Panc1 (cell line): ENCODE data around the gene CCDC85A. TPM values are rescaled to one million over a fixed set of nuclear protein-coding genes. Genes with fewer than 3 reads are reported as not detected.

Source experiments
- ATAC-seq: fragments of 200-7000 bp; cut with Tn5 transposase; 2 replicates; pipeline ENCODE4 v1.9.1; 2020; ENCODE audit warnings: mild to moderate bottlenecking, moderate library complexity
- BruUV-seq: library from RNA; stranded (reverse); fragments of 400-500 nt; replicated peaks from 2 replicates; lab custom pipeline; 2021; lab: Mats Ljungman, UMichigan
- CTCF ChIA-PET: fragments of 300-600 bp; sonication (Branson Sonifier 250); formaldehyde crosslinking; loops from one replicate; lab custom pipeline; 2022; ENCODE audit warnings: antibody characterized with exemption; lab: Charles Lee
- POLR2A ChIA-PET: fragments of 300-600 bp; sonication (Branson Sonifier 250); formaldehyde crosslinking; loops from one replicate; lab custom pipeline; 2022; ENCODE audit warnings: antibody characterized with exemption; lab: Charles Lee
- DNase-seq: peaks from one replicate; pipeline ENCODE4 v3.0.0-alpha.2; 2010; ENCODE audit warnings: low read depth, low spot score
- H3K27ac ChIP-seq: 2 replicates; pipeline ENCODE4 v1.5.1; 2011; ENCODE audit warnings: mild to moderate bottlenecking, low read length, inconsistent platforms
- H3K27me3 ChIP-seq: fragments of 200-500 bp; sonication (Bioruptor generic); 2 replicates; pipeline ENCODE4 v1.6.0; 2014; ENCODE audit warnings: low read length, inconsistent platforms; ENCODE audit not compliant: control insufficient read depth, insufficient read depth
- H3K36me3 ChIP-seq: fragments of 200-500 bp; sonication (Bioruptor generic); 2 replicates; pipeline ENCODE4 v1.5.1; 2014; ENCODE audit warnings: inconsistent platforms, mild to moderate bottlenecking, low read length, moderate library complexity; ENCODE audit not compliant: control insufficient read depth, insufficient read depth
- H3K4me1 ChIP-seq: 2 replicates; pipeline ENCODE4 v1.5.1; 2011; ENCODE audit warnings: inconsistent platforms, mild to moderate bottlenecking, low read length, moderate library complexity; ENCODE audit not compliant: control insufficient read depth, insufficient read depth
- H3K4me3 ChIP-seq, 2 experiments: 2 replicates each; pipeline ENCODE4 v1.5.1; 2011 to 2012; ENCODE audit warnings: low read depth in 2 of 2, low read length in 2 of 2, mild to moderate bottlenecking in 2 of 2, inconsistent platforms in 1 of 2, moderate library complexity in 1 of 2
- H3K9me3 ChIP-seq: fragments of 200-500 bp; sonication (Bioruptor generic); 2 replicates; pipeline ENCODE4 v1.5.1; 2014; ENCODE audit warnings: low read depth, mild to moderate bottlenecking, inconsistent platforms, low read length, moderate library complexity; ENCODE audit not compliant: control insufficient read depth, insufficient read depth
- POLR2AphosphoS5 ChIP-seq: IDR thresholded peaks from 2 replicates; pipeline ENCODE4 v1.6.1; 2012; ENCODE audit warnings: mild to moderate bottlenecking, low read depth, low read length, moderate library complexity
- SIN3A ChIP-seq: IDR thresholded peaks from 2 replicates; pipeline ENCODE4 v1.6.1; 2012; ENCODE audit warnings: low read depth, mild to moderate bottlenecking, low read length, moderate library complexity, borderline replicate concordance; ENCODE audit not compliant: insufficient read depth
- TCF7L2 ChIP-seq: IDR thresholded peaks from 2 replicates; pipeline ENCODE4 v1.6.1; 2011; ENCODE audit warnings: mild to moderate bottlenecking, low read depth, low read length, inconsistent platforms
- in situ Hi-C: cut with HindIII; loops from 2 replicates; pipeline ENCODE4 v1.10.0; 2016; ENCODE audit warnings: low sequenced_read_pairs, low pct_unique_long_range_greater_than_20kb
- intact Hi-C: fragments of 100-400 bp; cut with micrococcal nuclease; formaldehyde crosslinking; loops from one replicate; pipeline ENCODE4 v1.10.0; 2022; ENCODE audit not compliant: unreplicated experiment
- total RNA-seq: library from RNA; stranded (reverse); gene quantifications from one replicate; pipeline ENCODE4 v1.2.1, GENCODE V29; 2021; ENCODE audit not compliant: unreplicated experiment
- TF ChIP-seq, protein P1 (sequence below), 2 experiments: IDR thresholded peaks; 2 replicates each; pipeline ENCODE4 v1.6.1; 2011 to 2012; ENCODE audit warnings: low read depth in 2 of 2, control low read depth in 1 of 2, low read length in 1 of 2, mild to moderate bottlenecking in 1 of 2, moderate library complexity in 1 of 2; ENCODE audit not compliant: insufficient read depth in 1 of 2
- TF ChIP-seq, protein P2 (sequence below): fragments of 450-650 bp; IDR thresholded peaks from 2 replicates; pipeline ENCODE4 v1.5.1; 2017; ENCODE audit warnings: mild to moderate bottlenecking

The CCDC85A gene
- total RNA-seq, 1 experiment from 2014 or later, result 0.05 TPM

DNA sequence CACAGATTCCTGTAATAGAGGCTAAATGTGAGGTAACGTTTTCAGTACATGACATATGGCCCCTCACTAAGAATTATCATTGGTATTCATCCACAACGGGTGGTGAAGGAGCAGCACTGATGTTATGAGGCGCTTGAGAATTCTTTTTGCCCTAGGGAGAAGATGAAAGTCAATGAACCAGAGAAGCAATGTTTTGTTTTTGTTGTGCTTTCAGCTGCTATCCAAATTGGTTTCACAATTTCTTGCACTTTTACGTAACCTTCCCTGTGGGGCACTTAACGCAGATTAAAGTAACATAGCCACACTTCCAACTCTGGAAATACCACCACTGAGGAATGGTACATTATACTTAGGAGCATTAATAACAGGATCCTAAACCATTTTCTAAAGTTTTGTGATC lies 13.3 kb upstream of the CCDC85A start:
- CTCF ChIA-PET, result no interaction called here
- POLR2A ChIA-PET, result no interaction called here
- DNase-seq (no peak), ATAC-seq (no peak)
- intact Hi-C loops, result no loop called here
- in situ Hi-C loops, result no loop called here
- Histone ChIP-seq H3K4me1 (no peaks in the 10 kb centered on the region), H3K27me3 (no peaks in the 10 kb centered on the region; the same call in 1 of the 2 replicates), H3K4me3 (no peak overlapping the region), H3K9me3 (no peaks in the 10 kb centered on the region), H3K36me3 (no peaks in the 10 kb centered on the region), H3K27ac (no peak overlapping the region)
- BruUV-seq, result no TSS peak
- TF ChIP-seq, protein P1, sequence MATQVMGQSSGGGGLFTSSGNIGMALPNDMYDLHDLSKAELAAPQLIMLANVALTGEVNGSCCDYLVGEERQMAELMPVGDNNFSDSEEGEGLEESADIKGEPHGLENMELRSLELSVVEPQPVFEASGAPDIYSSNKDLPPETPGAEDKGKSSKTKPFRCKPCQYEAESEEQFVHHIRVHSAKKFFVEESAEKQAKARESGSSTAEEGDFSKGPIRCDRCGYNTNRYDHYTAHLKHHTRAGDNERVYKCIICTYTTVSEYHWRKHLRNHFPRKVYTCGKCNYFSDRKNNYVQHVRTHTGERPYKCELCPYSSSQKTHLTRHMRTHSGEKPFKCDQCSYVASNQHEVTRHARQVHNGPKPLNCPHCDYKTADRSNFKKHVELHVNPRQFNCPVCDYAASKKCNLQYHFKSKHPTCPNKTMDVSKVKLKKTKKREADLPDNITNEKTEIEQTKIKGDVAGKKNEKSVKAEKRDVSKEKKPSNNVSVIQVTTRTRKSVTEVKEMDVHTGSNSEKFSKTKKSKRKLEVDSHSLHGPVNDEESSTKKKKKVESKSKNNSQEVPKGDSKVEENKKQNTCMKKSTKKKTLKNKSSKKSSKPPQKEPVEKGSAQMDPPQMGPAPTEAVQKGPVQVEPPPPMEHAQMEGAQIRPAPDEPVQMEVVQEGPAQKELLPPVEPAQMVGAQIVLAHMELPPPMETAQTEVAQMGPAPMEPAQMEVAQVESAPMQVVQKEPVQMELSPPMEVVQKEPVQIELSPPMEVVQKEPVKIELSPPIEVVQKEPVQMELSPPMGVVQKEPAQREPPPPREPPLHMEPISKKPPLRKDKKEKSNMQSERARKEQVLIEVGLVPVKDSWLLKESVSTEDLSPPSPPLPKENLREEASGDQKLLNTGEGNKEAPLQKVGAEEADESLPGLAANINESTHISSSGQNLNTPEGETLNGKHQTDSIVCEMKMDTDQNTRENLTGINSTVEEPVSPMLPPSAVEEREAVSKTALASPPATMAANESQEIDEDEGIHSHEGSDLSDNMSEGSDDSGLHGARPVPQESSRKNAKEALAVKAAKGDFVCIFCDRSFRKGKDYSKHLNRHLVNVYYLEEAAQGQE (IDR thresholded peaks at IDR 0.05; ENCODE audit: insufficient read depth in 1 of 2, low read depth in 2 of 2, low read length in 1 of 2), result no peak
- TF ChIP-seq SIN3A, result no peak
- TF ChIP-seq, protein P2, sequence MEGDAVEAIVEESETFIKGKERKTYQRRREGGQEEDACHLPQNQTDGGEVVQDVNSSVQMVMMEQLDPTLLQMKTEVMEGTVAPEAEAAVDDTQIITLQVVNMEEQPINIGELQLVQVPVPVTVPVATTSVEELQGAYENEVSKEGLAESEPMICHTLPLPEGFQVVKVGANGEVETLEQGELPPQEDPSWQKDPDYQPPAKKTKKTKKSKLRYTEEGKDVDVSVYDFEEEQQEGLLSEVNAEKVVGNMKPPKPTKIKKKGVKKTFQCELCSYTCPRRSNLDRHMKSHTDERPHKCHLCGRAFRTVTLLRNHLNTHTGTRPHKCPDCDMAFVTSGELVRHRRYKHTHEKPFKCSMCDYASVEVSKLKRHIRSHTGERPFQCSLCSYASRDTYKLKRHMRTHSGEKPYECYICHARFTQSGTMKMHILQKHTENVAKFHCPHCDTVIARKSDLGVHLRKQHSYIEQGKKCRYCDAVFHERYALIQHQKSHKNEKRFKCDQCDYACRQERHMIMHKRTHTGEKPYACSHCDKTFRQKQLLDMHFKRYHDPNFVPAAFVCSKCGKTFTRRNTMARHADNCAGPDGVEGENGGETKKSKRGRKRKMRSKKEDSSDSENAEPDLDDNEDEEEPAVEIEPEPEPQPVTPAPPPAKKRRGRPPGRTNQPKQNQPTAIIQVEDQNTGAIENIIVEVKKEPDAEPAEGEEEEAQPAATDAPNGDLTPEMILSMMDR, result no peak
- TF ChIP-seq POLR2AphosphoS5, result no peak
- no peak for TF ChIP-seq TCF7L2

DNA sequence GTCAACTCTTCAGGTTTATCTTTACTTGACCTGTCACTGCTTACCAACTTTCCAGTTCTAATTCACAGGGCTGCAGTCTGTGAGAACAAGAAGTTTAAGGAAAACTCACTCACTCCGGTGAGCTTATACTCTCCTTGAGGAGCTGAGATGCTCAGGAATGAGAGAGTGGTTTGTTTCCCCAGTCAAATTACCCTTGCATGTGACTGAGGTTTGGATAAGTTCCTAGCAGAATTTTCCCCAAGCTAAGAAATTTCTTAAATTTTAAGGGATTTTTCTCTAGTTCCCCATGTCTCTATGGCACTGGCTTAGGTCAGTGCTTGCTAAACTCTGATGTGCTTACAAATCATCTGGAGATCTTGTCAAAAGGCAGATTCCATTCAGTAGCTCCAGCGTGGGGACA lies 12.8 kb upstream of the CCDC85A start:
- no peak for ATAC-seq
- Histone ChIP-seq H3K9me3 (no peaks in the 10 kb centered on the region), H3K36me3 (no peaks in the 10 kb centered on the region), H3K27ac (no peak overlapping the region), H3K4me1 (no peaks in the 10 kb centered on the region), H3K4me3 (no peak overlapping the region), H3K27me3 (no peaks in the 10 kb centered on the region; the same call in 1 of the 2 replicates)
- no peak for DNase-seq
- ChIA-PET CTCF (no interaction called here), POLR2A (no interaction called here)
- intact Hi-C loops, result no loop called here
- BruUV-seq, result no TSS peak
- TF ChIP-seq SIN3A (no peak), POLR2AphosphoS5 (no peak), TCF7L2 (no peak)
- TF ChIP-seq, protein P1 (IDR thresholded peaks at IDR 0.05; ENCODE audit: insufficient read depth in 1 of 2, low read depth in 2 of 2, low read length in 1 of 2), result no peak
- TF ChIP-seq, protein P2, result no peak
- in situ Hi-C loops, result no loop called here
